ENCODE results near the gene SDC4.

SDC4 gene

GRCh38 chr20:45291526-45291925 is 56.7 kb downstream of the SDC4 start:
- DNase-seq (ENCODE audit: low read depth): no peak
- TF ChIP-seq CTCF (IDR thresholded peaks at IDR 0.05; ENCODE audit: low read depth, low read length, missing control alignments): no peak
- in situ Hi-C loops (cut with HindIII; ENCODE audit: low sequenced_read_pairs): loop anchor here (25.0 kb wide), 1 partner anchor 279 kb away; no protein-coding TSS in a partner anchor
- H3K4me3 ChIP-seq (ENCODE audit: low read depth, low read length): no peak overlapping the region

GRCh38 chr20:45290677-45291355 is 57.4 kb downstream of the SDC4 start:
- DNase-seq (ENCODE audit: low read depth): peak; percentile 31
- H3K4me3 ChIP-seq (ENCODE audit: low read depth, low read length): no peak overlapping the region
- TF ChIP-seq CTCF (IDR thresholded peaks at IDR 0.05; ENCODE audit: low read depth, low read length, missing control alignments): peak; percentile 84
- in situ Hi-C loops (cut with HindIII; ENCODE audit: low sequenced_read_pairs): loop anchor here (25.0 kb wide), 1 partner anchor 279 kb away; no protein-coding TSS in a partner anchor

GRCh38 chr20:45289942-45290676 is 58.1 kb downstream of the SDC4 start:
- in situ Hi-C loops (cut with HindIII; ENCODE audit: low sequenced_read_pairs): loop anchor here (25.0 kb wide), 1 partner anchor 278 kb away; no protein-coding TSS in a partner anchor
- no peak for TF ChIP-seq CTCF (IDR thresholded peaks at IDR 0.05; ENCODE audit: low read depth, low read length, missing control alignments)
- no peak overlapping the region for H3K4me3 ChIP-seq (ENCODE audit: low read depth, low read length)
- no peak for DNase-seq (ENCODE audit: low read depth)

- TF ChIP-seq CTCF (IDR thresholded peaks at IDR 0.05; ENCODE audit: low read depth, low read length, missing control alignments): no peak
Observed at GRCh38 chr20:45288860-45289259, 59.4 kb downstream of the SDC4 start.

GRCh38 chr20:45288376-45288775 is 59.8 kb downstream of the SDC4 start:
- DNase-seq (ENCODE audit: low read depth): no peak
- no peak for TF ChIP-seq CTCF (IDR thresholded peaks at IDR 0.05; ENCODE audit: low read depth, low read length, missing control alignments)
- in situ Hi-C loops (cut with HindIII; ENCODE audit: low sequenced_read_pairs): loop anchor here (25.0 kb wide), 1 partner anchor 276 kb away; no protein-coding TSS in a partner anchor
- no peak overlapping the region for H3K4me3 ChIP-seq (ENCODE audit: low read depth, low read length)

More at GRCh38 chr20:45288860-45289259, 59.4 kb downstream of the SDC4 start:
- H3K4me3 ChIP-seq (ENCODE audit: low read depth, low read length): no peak overlapping the region
- in situ Hi-C loops (cut with HindIII; ENCODE audit: low sequenced_read_pairs): loop anchor here (25.0 kb wide), 1 partner anchor 277 kb away; no protein-coding TSS in a partner anchor
- no peak for DNase-seq (ENCODE audit: low read depth)

- no peak for DNase-seq (ENCODE audit: low read depth)
- TF ChIP-seq CTCF (IDR thresholded peaks at IDR 0.05; ENCODE audit: low read depth, low read length, missing control alignments): no peak
Observed at GRCh38 chr20:45283551-45284057, 64.6 kb downstream of the SDC4 start.

More at GRCh38 chr20:45283551-45284057, 64.6 kb downstream of the SDC4 start:
- H3K4me3 ChIP-seq (ENCODE audit: low read depth, low read length): no peak overlapping the region
- in situ Hi-C loops (cut with HindIII; ENCODE audit: low sequenced_read_pairs): loop anchor here (25.0 kb wide), 1 partner anchor 271 kb away; no protein-coding TSS in a partner anchor

Data from astrocyte of the cerebellum (primary cell).